ENCODE results near the gene SIMC1. TPM values are rescaled to one million over a fixed set of nuclear protein-coding genes. Genes with fewer than 3 reads are reported as not detected.
"Not testable (repeated sequence)": the region's sequence is repeated elsewhere in the genome, so short reads cannot be mapped to it uniquely, and the experiment has no call there.

SIMC1 gene
- total and polyA plus RNA-seq, 2 donors (not counting 1 experiment from before 2014, with no cell fraction given) = 4.6 to 7.9 TPM

DNA sequence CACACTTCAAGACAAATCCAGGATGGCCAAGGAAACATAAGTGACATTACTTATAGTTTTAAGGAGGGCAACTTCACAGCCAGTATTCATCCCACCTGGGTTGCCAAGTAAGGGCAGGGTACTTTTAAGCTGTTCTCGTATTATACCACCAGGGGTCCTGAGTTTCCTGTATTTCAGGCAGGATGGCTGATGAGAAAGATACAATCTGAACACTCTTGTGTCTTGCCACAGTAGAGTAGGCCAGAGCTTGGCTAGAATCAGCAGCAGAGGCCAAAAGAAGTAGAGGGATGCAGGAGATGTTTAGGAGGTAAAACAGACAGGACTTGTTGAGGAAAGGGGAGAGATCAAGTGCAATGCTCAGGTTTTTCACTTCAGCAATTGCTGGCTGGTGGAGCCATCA is 3.1 kb upstream of the SIMC1 start:
- not testable (repeated sequence) for H3K27me3 ChIP-seq (ENCODE audit: control insufficient read depth, insufficient read depth, low read length); H3K36me3 ChIP-seq (ENCODE audit: control insufficient read depth, insufficient read depth, low read length); H4K20me1 ChIP-seq (ENCODE audit: control insufficient read depth, extremely low read depth, insufficient read depth, low read length); H3K79me2 ChIP-seq (ENCODE audit: control insufficient read depth, insufficient read depth, low read length); H3K4me3 ChIP-seq (replicated peaks in 1 of 4; ENCODE audit: control extremely low read depth in 1 of 4, insufficient read depth in 1 of 4, low read depth in 3 of 4, low read length in 4 of 4); H3K27ac ChIP-seq (ENCODE audit: insufficient read depth, low read length); H2AFZ ChIP-seq (ENCODE audit: low read length); H3K4me2 ChIP-seq (ENCODE audit: extremely low read depth, insufficient read depth, low read length); H3K9ac ChIP-seq (ENCODE audit: insufficient read depth, low read length); H3K9me3 ChIP-seq (ENCODE audit: control insufficient read depth, insufficient read depth, low read depth, low read length); H3K4me1 ChIP-seq (ENCODE audit: control insufficient read depth, extremely low read depth, insufficient read depth, low read length)
- TF ChIP-seq, protein P1, sequence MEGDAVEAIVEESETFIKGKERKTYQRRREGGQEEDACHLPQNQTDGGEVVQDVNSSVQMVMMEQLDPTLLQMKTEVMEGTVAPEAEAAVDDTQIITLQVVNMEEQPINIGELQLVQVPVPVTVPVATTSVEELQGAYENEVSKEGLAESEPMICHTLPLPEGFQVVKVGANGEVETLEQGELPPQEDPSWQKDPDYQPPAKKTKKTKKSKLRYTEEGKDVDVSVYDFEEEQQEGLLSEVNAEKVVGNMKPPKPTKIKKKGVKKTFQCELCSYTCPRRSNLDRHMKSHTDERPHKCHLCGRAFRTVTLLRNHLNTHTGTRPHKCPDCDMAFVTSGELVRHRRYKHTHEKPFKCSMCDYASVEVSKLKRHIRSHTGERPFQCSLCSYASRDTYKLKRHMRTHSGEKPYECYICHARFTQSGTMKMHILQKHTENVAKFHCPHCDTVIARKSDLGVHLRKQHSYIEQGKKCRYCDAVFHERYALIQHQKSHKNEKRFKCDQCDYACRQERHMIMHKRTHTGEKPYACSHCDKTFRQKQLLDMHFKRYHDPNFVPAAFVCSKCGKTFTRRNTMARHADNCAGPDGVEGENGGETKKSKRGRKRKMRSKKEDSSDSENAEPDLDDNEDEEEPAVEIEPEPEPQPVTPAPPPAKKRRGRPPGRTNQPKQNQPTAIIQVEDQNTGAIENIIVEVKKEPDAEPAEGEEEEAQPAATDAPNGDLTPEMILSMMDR (conservative IDR thresholded peaks at IDR 0.05 in 1 of 2, IDR thresholded peaks at IDR 0.05 in 1 of 2; ENCODE audit: low read depth in 1 of 2, low read length in 2 of 2) = peak; percentile 11 to 43
- peak; percentile 21 to 63 for DNase-seq (ENCODE audit: low read depth in 2 of 2)

DNA sequence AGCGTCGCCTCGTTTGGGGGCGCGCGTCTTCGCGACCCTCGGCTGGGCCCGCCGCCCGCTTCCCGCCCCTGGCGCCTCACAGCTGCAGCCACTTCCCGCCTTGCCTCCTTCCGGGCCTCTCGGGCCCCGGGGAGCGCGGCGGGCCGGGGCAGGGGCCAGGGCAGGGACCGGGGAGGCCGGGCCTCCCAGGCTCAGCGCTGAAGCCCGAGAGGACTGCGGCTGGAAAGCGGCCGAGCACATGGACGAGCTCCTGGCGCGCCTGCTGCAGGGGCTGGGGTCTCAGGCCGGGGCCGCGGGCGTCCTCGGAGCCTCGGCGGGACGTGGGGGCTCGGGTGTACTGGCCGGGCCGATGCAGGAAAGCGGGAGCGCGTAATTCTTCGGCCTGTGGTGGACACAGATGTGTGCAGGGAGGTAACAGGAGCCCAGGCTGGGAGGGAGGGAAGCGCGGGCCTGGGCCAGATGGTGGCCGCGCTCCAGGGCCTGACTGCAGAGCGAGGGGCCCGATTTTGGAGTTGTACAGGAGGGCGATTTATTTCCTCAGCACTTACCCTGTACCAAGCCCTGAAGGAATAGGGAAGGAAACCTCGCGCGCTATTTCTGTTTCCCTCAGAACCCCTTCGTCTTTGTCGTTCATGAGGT is 540 bp downstream of the SIMC1 start:
- not testable (repeated sequence) for H4K20me1 ChIP-seq (ENCODE audit: control insufficient read depth, extremely low read depth, insufficient read depth, low read length); H3K79me2 ChIP-seq (ENCODE audit: control insufficient read depth, insufficient read depth, low read length); H3K27me3 ChIP-seq (ENCODE audit: control insufficient read depth, insufficient read depth, low read length); DNase-seq (ENCODE audit: low read depth in 2 of 2); H3K4me1 ChIP-seq (ENCODE audit: control insufficient read depth, extremely low read depth, insufficient read depth, low read length); H3K36me3 ChIP-seq (ENCODE audit: control insufficient read depth, insufficient read depth, low read length); H2AFZ ChIP-seq (ENCODE audit: low read length); H3K4me2 ChIP-seq (ENCODE audit: extremely low read depth, insufficient read depth, low read length); H3K9me3 ChIP-seq (ENCODE audit: control insufficient read depth, insufficient read depth, low read depth, low read length); H3K27ac ChIP-seq (ENCODE audit: insufficient read depth, low read length)
- Histone ChIP-seq H3K9ac (ENCODE audit: insufficient read depth, low read length) (peak overlapping the region; percentile 37), H3K4me3 (replicated peaks in 1 of 4; ENCODE audit: control extremely low read depth in 1 of 4, insufficient read depth in 1 of 4, low read depth in 3 of 4, low read length in 4 of 4) (peak overlapping the region in 2 of 4 experiments; percentile 14 to 45)

DNA sequence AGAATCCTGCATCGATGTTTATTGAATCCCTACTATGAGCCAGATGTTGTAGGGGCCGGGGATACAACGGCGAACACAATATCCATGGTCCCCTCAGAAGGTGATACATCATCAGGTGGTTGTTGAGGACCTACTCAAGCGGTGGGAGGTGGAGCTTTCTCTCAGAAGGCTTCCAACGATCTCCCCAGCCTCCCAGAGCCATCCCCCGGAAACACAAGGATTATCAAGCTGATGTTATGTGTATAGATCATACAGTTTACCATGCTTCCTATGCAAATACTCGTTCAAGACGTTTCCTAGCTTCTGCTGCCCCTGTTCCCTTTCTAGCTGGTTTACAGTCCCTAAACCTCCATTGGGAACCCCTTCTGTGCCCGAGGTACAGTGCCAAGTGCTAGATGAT is 1.1 kb downstream of the SIMC1 start:
- H3K9ac ChIP-seq (ENCODE audit: insufficient read depth, low read length); H3K27me3 ChIP-seq (ENCODE audit: control insufficient read depth, insufficient read depth, low read length); H4K20me1 ChIP-seq (ENCODE audit: control insufficient read depth, extremely low read depth, insufficient read depth, low read length); H3K4me3 ChIP-seq (replicated peaks in 1 of 4; ENCODE audit: control extremely low read depth in 1 of 4, insufficient read depth in 1 of 4, low read depth in 3 of 4, low read length in 4 of 4); H3K9me3 ChIP-seq (ENCODE audit: control insufficient read depth, insufficient read depth, low read depth, low read length); H3K4me2 ChIP-seq (ENCODE audit: extremely low read depth, insufficient read depth, low read length); H2AFZ ChIP-seq (ENCODE audit: low read length); H3K4me1 ChIP-seq (ENCODE audit: control insufficient read depth, extremely low read depth, insufficient read depth, low read length); H3K27ac ChIP-seq (ENCODE audit: insufficient read depth, low read length); H3K79me2 ChIP-seq (ENCODE audit: control insufficient read depth, insufficient read depth, low read length); H3K36me3 ChIP-seq (ENCODE audit: control insufficient read depth, insufficient read depth, low read length); DNase-seq (ENCODE audit: low read depth in 2 of 2): not testable (repeated sequence)

DNA sequence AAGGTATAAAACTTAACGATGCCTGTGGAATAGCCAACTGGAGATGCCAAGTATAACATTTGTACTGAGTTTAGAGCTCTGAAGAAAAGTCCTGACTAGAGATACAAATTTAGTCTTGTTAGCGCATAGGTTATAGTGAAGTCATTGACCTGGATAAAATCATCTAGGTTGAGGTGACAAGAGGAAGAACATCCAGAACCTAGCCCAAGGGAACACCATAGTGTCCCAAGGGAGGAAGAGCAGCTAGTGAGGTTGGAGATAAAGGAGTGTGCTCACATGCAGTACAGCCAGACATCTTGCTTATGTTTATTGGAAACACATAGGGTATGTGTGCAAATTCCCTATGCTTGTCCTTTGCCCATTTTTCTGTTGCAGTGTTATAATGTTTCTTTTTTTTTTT is 6.1 kb downstream of the SIMC1 start:
- not testable (repeated sequence) for H3K27ac ChIP-seq (ENCODE audit: insufficient read depth, low read length); H3K4me2 ChIP-seq (ENCODE audit: extremely low read depth, insufficient read depth, low read length); DNase-seq (ENCODE audit: low read depth in 2 of 2); H2AFZ ChIP-seq (ENCODE audit: low read length); H3K79me2 ChIP-seq (ENCODE audit: control insufficient read depth, insufficient read depth, low read length); H3K27me3 ChIP-seq (ENCODE audit: control insufficient read depth, insufficient read depth, low read length); H3K36me3 ChIP-seq (ENCODE audit: control insufficient read depth, insufficient read depth, low read length); H3K9ac ChIP-seq (ENCODE audit: insufficient read depth, low read length); H3K4me1 ChIP-seq (ENCODE audit: control insufficient read depth, extremely low read depth, insufficient read depth, low read length); H4K20me1 ChIP-seq (ENCODE audit: control insufficient read depth, extremely low read depth, insufficient read depth, low read length); H3K9me3 ChIP-seq (ENCODE audit: control insufficient read depth, insufficient read depth, low read depth, low read length); H3K4me3 ChIP-seq (replicated peaks in 1 of 4; ENCODE audit: control extremely low read depth in 1 of 4, insufficient read depth in 1 of 4, low read depth in 3 of 4, low read length in 4 of 4)

DNA sequence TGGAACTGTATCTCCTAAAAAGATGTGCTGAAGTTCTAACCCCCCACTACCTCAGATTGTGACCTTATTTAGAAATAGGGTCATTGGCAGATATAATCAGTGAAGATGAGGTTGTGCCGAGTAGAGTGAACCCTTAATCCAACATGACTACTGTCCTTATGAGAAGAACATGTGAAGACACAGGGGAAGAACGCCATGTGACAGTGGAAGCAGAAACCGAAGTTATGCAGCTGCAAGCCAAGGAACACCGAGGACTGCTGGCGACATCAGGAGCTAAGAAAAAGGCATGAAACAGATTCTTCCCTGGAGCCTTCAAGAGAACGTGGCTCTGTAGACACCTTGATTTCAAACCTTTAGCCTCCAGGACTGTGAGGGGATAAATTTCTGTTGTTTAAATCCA is 6.8 kb downstream of the SIMC1 start:
- H3K27ac ChIP-seq (ENCODE audit: insufficient read depth, low read length); H3K27me3 ChIP-seq (ENCODE audit: control insufficient read depth, insufficient read depth, low read length); H4K20me1 ChIP-seq (ENCODE audit: control insufficient read depth, extremely low read depth, insufficient read depth, low read length); H3K36me3 ChIP-seq (ENCODE audit: control insufficient read depth, insufficient read depth, low read length); H3K9ac ChIP-seq (ENCODE audit: insufficient read depth, low read length); H3K79me2 ChIP-seq (ENCODE audit: control insufficient read depth, insufficient read depth, low read length); DNase-seq (ENCODE audit: low read depth in 2 of 2); H3K4me1 ChIP-seq (ENCODE audit: control insufficient read depth, extremely low read depth, insufficient read depth, low read length); H3K9me3 ChIP-seq (ENCODE audit: control insufficient read depth, insufficient read depth, low read depth, low read length); H3K4me2 ChIP-seq (ENCODE audit: extremely low read depth, insufficient read depth, low read length); H2AFZ ChIP-seq (ENCODE audit: low read length); H3K4me3 ChIP-seq (replicated peaks in 1 of 4; ENCODE audit: control extremely low read depth in 1 of 4, insufficient read depth in 1 of 4, low read depth in 3 of 4, low read length in 4 of 4): not testable (repeated sequence)

DNA sequence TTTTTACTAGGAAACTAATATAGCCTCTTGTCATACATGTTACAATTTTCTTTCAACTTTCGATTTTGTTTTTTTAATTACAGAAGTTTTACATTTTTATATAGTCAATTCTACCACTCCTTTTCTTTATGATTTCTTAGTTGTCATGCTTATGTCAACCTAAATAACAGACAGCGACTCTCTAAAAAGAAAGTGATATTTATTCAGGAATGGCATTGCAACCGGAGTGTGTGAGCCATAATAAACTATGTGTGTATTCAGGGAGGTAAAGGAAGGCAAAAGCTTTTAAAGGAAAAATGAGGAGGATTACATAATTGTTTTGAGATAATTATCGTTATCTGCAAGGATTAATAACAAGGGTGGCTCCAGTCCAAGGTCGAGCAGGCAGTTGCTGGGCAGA is 7.3 kb downstream of the SIMC1 start:
- H2AFZ ChIP-seq (ENCODE audit: low read length); H3K79me2 ChIP-seq (ENCODE audit: control insufficient read depth, insufficient read depth, low read length); H3K36me3 ChIP-seq (ENCODE audit: control insufficient read depth, insufficient read depth, low read length); H4K20me1 ChIP-seq (ENCODE audit: control insufficient read depth, extremely low read depth, insufficient read depth, low read length); H3K4me3 ChIP-seq (replicated peaks in 1 of 4; ENCODE audit: control extremely low read depth in 1 of 4, insufficient read depth in 1 of 4, low read depth in 3 of 4, low read length in 4 of 4); H3K27me3 ChIP-seq (ENCODE audit: control insufficient read depth, insufficient read depth, low read length); H3K4me2 ChIP-seq (ENCODE audit: extremely low read depth, insufficient read depth, low read length); H3K27ac ChIP-seq (ENCODE audit: insufficient read depth, low read length); H3K4me1 ChIP-seq (ENCODE audit: control insufficient read depth, extremely low read depth, insufficient read depth, low read length); DNase-seq (ENCODE audit: low read depth in 2 of 2); H3K9ac ChIP-seq (ENCODE audit: insufficient read depth, low read length); H3K9me3 ChIP-seq (ENCODE audit: control insufficient read depth, insufficient read depth, low read depth, low read length): not testable (repeated sequence)

Data from fibroblast of lung (primary cell).